ENCODE data around the gene FKBP15. TPM values are rescaled to one million over a fixed set of nuclear protein-coding genes. Genes with fewer than 3 reads are reported as not detected.

Gene FKBP15
- total and polyA plus RNA-seq, 2 donors (not counting 3 experiments of a cell fraction or from before 2014, with no cell fraction given): 16.8 to 26.8 TPM

DNA sequence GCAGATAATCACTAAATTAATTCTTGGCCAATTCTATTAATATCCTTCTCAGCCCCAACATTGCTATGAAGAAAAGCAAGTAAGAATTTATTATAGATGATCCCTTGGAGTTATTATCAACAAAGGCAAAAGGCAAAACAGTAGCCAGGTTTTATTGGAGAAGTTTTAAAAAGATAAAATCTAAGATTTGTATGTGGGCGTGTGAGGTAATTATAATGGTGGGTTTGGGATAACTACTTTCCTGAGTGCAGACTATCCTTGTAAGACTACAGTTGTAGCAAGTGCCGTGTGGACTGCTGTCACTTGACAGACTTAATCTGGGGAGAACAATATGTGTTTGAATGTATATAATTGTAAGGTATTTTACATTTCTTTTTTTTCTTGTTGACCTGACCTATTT is 23.5 kb upstream of the FKBP15 start:
- TF ChIP-seq MYC (IDR thresholded peaks at IDR 0.05; ENCODE audit: low read depth, low read length) (no peak), POLR2A (IDR thresholded peaks at IDR 0.05; ENCODE audit: low read depth, low read length) (no peak)
- Histone ChIP-seq H2AFZ (ENCODE audit: low read depth, low read length) (no peak overlapping the region), H3K9ac (replicated peaks; ENCODE audit: extremely low read depth, insufficient read depth, low read length) (no peak overlapping the region), H3K27ac (ENCODE audit: insufficient read depth, low read depth, low read length) (no peak overlapping the region), H3K9me3 (replicated peaks; ENCODE audit: control insufficient read depth, insufficient read depth, low read length) (no peaks in the 10 kb centered on the region), H3K27me3 (ENCODE audit: control insufficient read depth in 2 of 2, insufficient read depth in 2 of 2, low read length in 2 of 2) (no peaks in the 10 kb centered on the region), H3K4me1 (ENCODE audit: control insufficient read depth, extremely low read depth, insufficient read depth, low read length) (no peaks in the 10 kb centered on the region), H3K36me3 (ENCODE audit: control insufficient read depth in 2 of 2, extremely low read depth in 1 of 2, insufficient read depth in 2 of 2, low read length in 2 of 2) (peaks cover 0 to 2% of the 10 kb centered on the region in 2 experiments), H3K4me3 (replicated peaks in 1 of 3; ENCODE audit: insufficient read depth in 1 of 3, low read depth in 1 of 3, low read length in 3 of 3) (no peak overlapping the region), H3K79me2 (ENCODE audit: control insufficient read depth, insufficient read depth, low read length) (no peaks in the 10 kb centered on the region), H3K9me1 (replicated peaks; ENCODE audit: control insufficient read depth, extremely low read depth, insufficient read depth, low read length) (no peaks in the 10 kb centered on the region), H4K20me1 (replicated peaks; ENCODE audit: control insufficient read depth, extremely low read depth, insufficient read depth, low read length) (no peaks in the 10 kb centered on the region), H3K4me2 (ENCODE audit: insufficient read depth, low read length) (no peak overlapping the region)
- BruUV-seq (replicated peaks): no TSS peak
- dilution Hi-C loops (cut with MboI; ENCODE audit: extremely low pct_ligation_motif_present, low sequenced_read_pairs) (no loop called here), intact Hi-C loops (cut with micrococcal nuclease) (no loop called here)
- FAIRE-seq: no peak
- POLR2A ChIA-PET: no interaction called here
- no peak for DNase-seq (ENCODE audit: low read depth, low spot score)
- CTCF ChIA-PET: interaction anchor here (0.8 kb wide), 1 partner anchor 90 kb away, joined by 3 read pairs; no protein-coding TSS in a partner anchor

DNA sequence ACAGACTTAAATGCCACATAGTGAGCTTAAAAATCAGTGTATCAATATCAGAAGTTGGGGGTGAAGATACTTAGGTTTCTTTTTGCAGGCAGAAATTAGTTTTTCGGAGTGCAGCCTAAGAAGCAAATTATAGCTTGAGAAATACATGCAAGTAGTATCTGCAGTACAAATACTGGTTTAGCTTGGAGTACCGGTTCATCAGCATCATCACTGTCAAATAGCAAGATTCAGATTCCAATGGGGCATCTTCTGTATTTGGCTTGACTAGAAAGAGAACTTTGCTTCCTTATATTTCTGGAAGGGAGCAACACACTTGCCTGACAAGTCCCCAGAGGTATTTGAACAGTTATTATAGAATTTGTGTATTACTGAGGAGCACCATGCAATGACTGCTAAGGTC is 20.1 kb upstream of the FKBP15 start:
- H3K27me3 ChIP-seq (ENCODE audit: control insufficient read depth in 2 of 2, insufficient read depth in 2 of 2, low read length in 2 of 2): no peaks in the 10 kb centered on the region
- FAIRE-seq (no peak), DNase-seq (ENCODE audit: low read depth, low spot score) (no peak)
- BruUV-seq (replicated peaks): no TSS peak
- dilution Hi-C loops (cut with MboI; ENCODE audit: extremely low pct_ligation_motif_present, low sequenced_read_pairs) (no loop called here), intact Hi-C loops (cut with micrococcal nuclease) (no loop called here)
- H3K9ac ChIP-seq (replicated peaks; ENCODE audit: extremely low read depth, insufficient read depth, low read length): no peak overlapping the region
- CTCF ChIA-PET: interaction anchor here (0.7 to 1.2 kb wide), 2 partner anchors 14 to 59 kb away, joined by 3 read pairs; no protein-coding TSS in a partner anchor
- no peak overlapping the region for H3K4me2 ChIP-seq (ENCODE audit: insufficient read depth, low read length)
- H2AFZ ChIP-seq (ENCODE audit: low read depth, low read length): no peak overlapping the region
- no peaks in the 10 kb centered on the region for H3K79me2 ChIP-seq (ENCODE audit: control insufficient read depth, insufficient read depth, low read length)
- no peaks in the 10 kb centered on the region for H3K9me3 ChIP-seq (replicated peaks; ENCODE audit: control insufficient read depth, insufficient read depth, low read length)
- no peak for TF ChIP-seq GATA2 (IDR thresholded peaks at IDR 0.05; ENCODE audit: insufficient read depth, insufficient read length, low read depth, low read length)
- no peaks in the 10 kb centered on the region for H3K4me1 ChIP-seq (ENCODE audit: control insufficient read depth, extremely low read depth, insufficient read depth, low read length)
- peaks cover 0 to 2% of the 10 kb centered on the region in 2 experiments for H3K36me3 ChIP-seq (ENCODE audit: control insufficient read depth in 2 of 2, extremely low read depth in 1 of 2, insufficient read depth in 2 of 2, low read length in 2 of 2)
- H3K4me3 ChIP-seq (replicated peaks in 1 of 3; ENCODE audit: insufficient read depth in 1 of 3, low read depth in 1 of 3, low read length in 3 of 3): no peak overlapping the region
- H3K27ac ChIP-seq (ENCODE audit: insufficient read depth, low read depth, low read length): no peak overlapping the region
- no peaks in the 10 kb centered on the region for H4K20me1 ChIP-seq (replicated peaks; ENCODE audit: control insufficient read depth, extremely low read depth, insufficient read depth, low read length)
- POLR2A ChIA-PET: no interaction called here
- no peaks in the 10 kb centered on the region for H3K9me1 ChIP-seq (replicated peaks; ENCODE audit: control insufficient read depth, extremely low read depth, insufficient read depth, low read length)

Data from endothelial cell of umbilical vein (primary cell).